Measurements from ENCODE around the gene LCE3B. TPM values are rescaled to one million over a fixed set of nuclear protein-coding genes. Genes with fewer than 3 reads are reported as not detected.

LCE3B gene
- total and polyA plus RNA-seq, 12 donors = not detected

DNA sequence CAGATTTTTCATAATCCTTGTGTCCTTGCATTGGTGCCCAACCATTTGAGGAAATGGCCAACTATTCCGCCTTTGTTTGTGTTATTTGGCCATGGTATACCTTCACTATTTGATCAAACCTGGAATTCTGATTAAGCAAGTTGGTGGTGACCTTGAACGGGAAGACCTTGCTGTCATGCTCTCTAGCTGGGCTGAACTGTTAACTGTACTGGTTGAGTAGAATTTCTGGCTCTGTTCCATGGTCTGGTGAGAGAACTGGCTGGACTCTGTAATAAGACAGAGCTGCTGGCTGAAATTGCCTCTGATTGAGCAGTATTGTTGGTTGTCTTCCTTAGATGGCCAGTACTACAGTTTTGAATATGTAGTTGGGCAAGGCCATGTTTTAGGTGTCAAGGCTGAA, 16.6 kb upstream of the LCE3B start:
- no peak for DNase-seq
- H3K27ac ChIP-seq = no peak overlapping the region
- 72 to 100% (median 74%) methylated on average over 1 to 2 of the region's 2 CpGs; no CpG with 5 or more reads in 1 of the 4 donors for WGBS, 4 donors

DNA sequence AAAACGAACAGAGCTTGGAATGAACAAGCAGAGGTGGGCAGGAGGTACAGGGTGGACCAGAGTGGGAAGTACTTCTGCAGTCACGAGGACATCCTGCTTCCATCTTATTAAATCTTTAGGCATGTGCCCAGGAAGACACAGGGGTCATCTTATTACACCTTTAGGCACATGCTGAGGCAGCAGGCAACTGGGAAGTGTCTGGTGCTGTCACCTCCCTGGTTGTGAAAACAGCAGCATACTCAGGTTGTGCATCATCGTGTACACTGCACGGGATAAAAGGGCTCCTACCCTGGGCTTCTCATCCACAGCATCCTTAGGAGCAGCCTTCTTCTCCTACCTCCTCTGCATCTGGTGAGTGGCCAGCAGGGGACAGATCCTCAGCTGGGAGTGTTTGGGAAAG, 13.7 kb upstream of the LCE3B start, which contains the start of gene LCE3C:
TSS of gene LCE3C (plus strand) at position 301 of the 400 bp plus-strand sequence. CDS start 498 bp downstream, outside the sequence.
- Histone ChIP-seq H3K9me3 (replicated peaks in 1 of 3) (no peaks in the 10 kb centered on the region), H3K27me3 (no peaks in the 10 kb centered on the region), H3K36me3 (replicated peaks in 1 of 2) (no peaks in the 10 kb centered on the region), H3K4me1 (replicated peaks in 1 of 2) (no peaks in the 10 kb centered on the region), H3K4me3 (no peak within 1 kb of the TSS), H3K27ac (no peak within 1 kb of the TSS)
- 43 to 61% (median 52%) methylated on average over 1 to 4 of the region's 4 CpGs; no CpG with 5 or more reads in 1 of the 4 donors for WGBS, 4 donors
- DNase-seq = no peak
- intact Hi-C loops (cut with DNase I) = no loop called here
- TF ChIP-seq POLR2A (IDR thresholded peaks at IDR 0.05) (no peak), CTCF (IDR thresholded peaks at IDR 0.05) (no peak)

More for the DNA sequence above, 16.6 kb upstream of the LCE3B start:
- Histone ChIP-seq H3K36me3 (replicated peaks in 1 of 2) (no peaks in the 10 kb centered on the region), H3K4me1 (replicated peaks in 1 of 2) (no peaks in the 10 kb centered on the region), H3K9me3 (replicated peaks in 1 of 3) (no peaks in the 10 kb centered on the region), H3K27me3 (no peaks in the 10 kb centered on the region), H3K4me3 (no peak overlapping the region)
- intact Hi-C loops (cut with DNase I) = no loop called here
- TF ChIP-seq POLR2A (IDR thresholded peaks at IDR 0.05) (no peak), CTCF (IDR thresholded peaks at IDR 0.05) (no peak)

GRCh38 chr1:152621993-152622392, 8.4 kb downstream of the LCE3B start:
- H3K27me3 ChIP-seq = no peaks in the 10 kb centered on the region
- no peak overlapping the region for H3K27ac ChIP-seq
- no peak for DNase-seq
- TF ChIP-seq POLR2A (IDR thresholded peaks at IDR 0.05) (no peak), CTCF (IDR thresholded peaks at IDR 0.05) (no peak)
- 55 to 79% (median 72%) methylated on average over 3 of the region's 3 CpGs for WGBS, 4 donors
- no peak overlapping the region for H3K4me3 ChIP-seq
- intact Hi-C loops (cut with DNase I) = no loop called here
- H3K36me3 ChIP-seq (replicated peaks in 1 of 2) = no peaks in the 10 kb centered on the region
- no peaks in the 10 kb centered on the region for H3K4me1 ChIP-seq (replicated peaks in 1 of 2)
- H3K9me3 ChIP-seq (replicated peaks in 1 of 3) = peaks cover 0 to 4% (median 0%) of the 10 kb centered on the region in 3 donors

GRCh38 chr1:152622803-152623202, 9.2 kb downstream of the LCE3B start, which contains the start of gene LCE3A:
LCE3A (minus strand) TSS chr1:152623103; CDS start chr1:152623103, 0 bp downstream.
- Histone ChIP-seq H3K27ac (no peak within 1 kb of the TSS), H3K27me3 (no peaks in the 10 kb centered on the region), H3K4me1 (replicated peaks in 1 of 2) (no peaks in the 10 kb centered on the region), H3K4me3 (no peak within 1 kb of the TSS), H3K36me3 (replicated peaks in 1 of 2) (no peaks in the 10 kb centered on the region), H3K9me3 (replicated peaks in 1 of 3) (peaks cover 0 to 4% (median 0%) of the 10 kb centered on the region in 3 donors)
- no peak for DNase-seq
- WGBS, 4 donors = 60 to 64% (median 61%) methylated on average over 7 to 10 of the region's 10 CpGs
- intact Hi-C loops (cut with DNase I) = no loop called here
- TF ChIP-seq POLR2A (IDR thresholded peaks at IDR 0.05) = no peak
- no peak for TF ChIP-seq CTCF (IDR thresholded peaks at IDR 0.05)
